T-cell (primary cell): ENCODE results near the gene NFKBIE. TPM values are rescaled to one million over a fixed set of nuclear protein-coding genes. Genes with fewer than 3 reads are reported as not detected.

ENCODE experiments used
- ATAC-seq, 4 experiments: fragments of 200-7000 bp in 3 of 4; fragments of 150-1000 bp in 1 of 4; cut with Tn5 transposase; replicated peaks in 1 of 4; 1 replicate in 3 of 4; 2 replicates in 1 of 4; pipeline ENCODE4 v1.10.0; 2021; ENCODE audit warnings: moderate library complexity in 3 of 4, mild to moderate bottlenecking in 2 of 4, moderate number of reproducible peaks in 1 of 4
- CTCF ChIA-PET, 2 donors: fragments of 300-600 bp; sonication (Branson Sonifier 250); formaldehyde crosslinking; loops; one replicate each; lab custom pipeline; 2022; ENCODE audit warnings: antibody characterized with exemption in 2 of 2; lab: Charles Lee
- POLR2A ChIA-PET, 2 donors: fragments of 300-600 bp; sonication (Branson Sonifier 250); formaldehyde crosslinking; loops; one replicate each; lab custom pipeline; 2022; ENCODE audit warnings: antibody characterized with exemption in 2 of 2; lab: Charles Lee
- DNase-seq, 35 experiments: peaks; one replicate each; pipeline versions ENCODE4 v3.0.0 to v3.0.0-alpha.2; 2013 to 2023
- H3K27ac ChIP-seq: one replicate; pipeline ENCODE4 v1.5.1; 2013; ENCODE audit warnings: low read length
- H3K27me3 ChIP-seq, 2 experiments: replicated peaks in 1 of 2; 1 replicate in 1 of 2; 2 replicates in 1 of 2; pipeline versions ENCODE4 v1.6.1 to v1.7.0; 2013; ENCODE audit warnings: low read length in 1 of 2, mixed read lengths in 1 of 2; ENCODE audit not compliant: control insufficient read depth in 2 of 2, insufficient read depth in 2 of 2; ENCODE audit errors: extremely low read depth in 1 of 2
- H3K36me3 ChIP-seq, 2 donors: 1 replicate in 1 of 2; 2 replicates in 1 of 2; pipeline versions ENCODE4 v1.6.1 to v1.7.0; 2013; ENCODE audit warnings: low read length in 1 of 2; ENCODE audit not compliant: control insufficient read depth in 2 of 2, insufficient read depth in 1 of 2; ENCODE audit errors: extremely low read depth in 1 of 2
- H3K4me1 ChIP-seq, 2 experiments: 1 replicate in 1 of 2; 2 replicates in 1 of 2; pipeline versions ENCODE4 v1.6.1 to v1.7.0; 2013; ENCODE audit warnings: low read length in 2 of 2, mixed read lengths in 1 of 2; ENCODE audit not compliant: insufficient read depth in 2 of 2, control insufficient read depth in 1 of 2; ENCODE audit errors: extremely low read depth in 1 of 2
- H3K4me3 ChIP-seq, 2 donors: 1 replicate in 1 of 2; 2 replicates in 1 of 2; pipeline versions ENCODE4 v1.5.1 to v1.7.0; 2013; ENCODE audit warnings: mild to moderate bottlenecking in 2 of 2, low read length in 1 of 2, moderate library complexity in 1 of 2; ENCODE audit not compliant: control insufficient read depth in 1 of 2; ENCODE audit errors: extremely low read depth in 1 of 2
- H3K9me3 ChIP-seq: 2 replicates; pipeline ENCODE4 v1.7.0; 2013
- H3K27ac Mint-ChIP-seq, 2 donors: one replicate each; pipeline ENCODE4 v1.8.0; 2020 to 2021; ENCODE audit warnings: mild to moderate bottlenecking in 2 of 2, mixed read lengths in 2 of 2
- H3K27me3 Mint-ChIP-seq, 2 donors: one replicate each; pipeline ENCODE4 v1.8.0; 2021 to 2022; ENCODE audit warnings: mixed read lengths in 2 of 2
- H3K36me3 Mint-ChIP-seq: one replicate; pipeline ENCODE4 v1.8.0; 2021; ENCODE audit warnings: mixed read lengths
- H3K4me1 Mint-ChIP-seq, 3 donors: one replicate each; pipeline ENCODE4 v1.8.0; 2020 to 2022; ENCODE audit warnings: mixed read lengths in 3 of 3, mild to moderate bottlenecking in 1 of 3
- H3K4me3 Mint-ChIP-seq, 3 donors: one replicate each; pipeline ENCODE4 v1.8.0; 2020 to 2022; ENCODE audit warnings: mild to moderate bottlenecking in 3 of 3, mixed read lengths in 3 of 3, moderate library complexity in 3 of 3
- H3K9me3 Mint-ChIP-seq, 3 donors: one replicate each; pipeline ENCODE4 v1.8.0; 2020 to 2022; ENCODE audit warnings: mixed read lengths in 3 of 3
- WGBS: methylation state at CpG from one replicate; pipeline ENCODE4 v1.1.5; 2013; ENCODE audit warnings: missing lambda C conversion rate; ENCODE audit not compliant: insufficient coverage; 5-methylcytosine and 5-hydroxymethylcytosine counted together
- total RNA-seq, 35 experiments: library from RNA in 6 of 35; stranded (reverse) in 6 of 35; fragments of 120-200 nt in 1 of 35; gene quantifications; one replicate each; pipeline versions ENCODE4 v1.2.1 to v1.2.4 and lab custom pipeline; 2013 to 2026

The NFKBIE gene
- total RNA-seq, 5 donors from 2014 or later (not counting 1 experiment from before 2014, with no cell fraction given): 9.9 to 35.0 (median 13.6) TPM

- POLR2A ChIA-PET: interaction anchor here in 1 of 2 donors (0.7 kb wide), 1 partner anchor 125 kb away, joined by 3 read pairs; no protein-coding TSS in a partner anchor
- no peaks in the 10 kb centered on the region for H3K4me1 Mint-ChIP-seq
- Histone ChIP-seq H3K9me3 (no peaks in the 10 kb centered on the region), H3K27me3 (no peaks in the 10 kb centered on the region), H3K4me3 (no peak overlapping the region), H3K27ac (no peak overlapping the region), H3K36me3 (peaks cover 19 to 82% of the 10 kb centered on the region in 2 donors), H3K4me1 (no peaks in the 10 kb centered on the region)
- no peak overlapping the region for H3K4me3 Mint-ChIP-seq
- H3K9me3 Mint-ChIP-seq: no peaks in the 10 kb centered on the region
- WGBS: 92% methylated on average over 14 of the region's 25 CpGs
- H3K27ac Mint-ChIP-seq: no peak overlapping the region
- CTCF ChIA-PET: interaction anchor here (0.5 to 1.8 kb wide), 8 partner anchors 9 to 130 kb away, joined by 3 to 11 read pairs (median 3); partner anchors contain the start of gene TMEM151B (in 1 of the 2)
- peak; percentile 62 to 75 (median 72) for ATAC-seq
- peak in 28 of 35 experiments; percentile 7 to 65 (median 24) for DNase-seq
- H3K27me3 Mint-ChIP-seq: no peaks in the 10 kb centered on the region
- peaks cover 56% of the 10 kb centered on the region for H3K36me3 Mint-ChIP-seq
These were observed 39.2 kb upstream of the NFKBIE start for GRCh38 chr6:44304282-44305199.

- WGBS: 98% methylated on average over 6 of the region's 6 CpGs
- H3K36me3 ChIP-seq: peaks cover 13 to 75% of the 10 kb centered on the region in 2 donors
These were observed 38.5 kb upstream of the NFKBIE start for GRCh38 chr6:44303842-44304241.

GRCh38 chr6:44302856-44303255 is 37.5 kb upstream of the NFKBIE start:
- WGBS: 99% methylated on average over 9 of the region's 12 CpGs
- peaks cover 0 to 6% of the 10 kb centered on the region in 2 donors for H3K27me3 Mint-ChIP-seq
- ATAC-seq (no peak), DNase-seq (no peak)
- ChIA-PET POLR2A (no interaction called here), CTCF (no interaction called here)
- H3K27ac Mint-ChIP-seq: no peak overlapping the region
- H3K4me1 ChIP-seq: peaks cover 0 to 4% of the 10 kb centered on the region in 2 experiments
- H3K27me3 ChIP-seq: peaks cover 0 to 6% of the 10 kb centered on the region in 2 experiments
- peaks cover 1 to 3% (median 2%) of the 10 kb centered on the region in 3 donors for H3K4me1 Mint-ChIP-seq
- no peak overlapping the region for H3K4me3 Mint-ChIP-seq
- no peaks in the 10 kb centered on the region for H3K9me3 ChIP-seq
- H3K27ac ChIP-seq: no peak overlapping the region
- no peak overlapping the region for H3K4me3 ChIP-seq
- no peaks in the 10 kb centered on the region for H3K9me3 Mint-ChIP-seq
- H3K36me3 Mint-ChIP-seq: peaks cover 46% of the 10 kb centered on the region
- peaks cover 12 to 70% of the 10 kb centered on the region in 2 donors for H3K36me3 ChIP-seq

More at GRCh38 chr6:44303842-44304241, 38.5 kb upstream of the NFKBIE start:
- Mint-ChIP-seq H3K9me3 (no peaks in the 10 kb centered on the region), H3K36me3 (peaks cover 52% of the 10 kb centered on the region), H3K27me3 (no peaks in the 10 kb centered on the region), H3K4me3 (no peak overlapping the region), H3K27ac (no peak overlapping the region), H3K4me1 (peaks cover 0 to 2% (median 0%) of the 10 kb centered on the region in 3 donors)
- DNase-seq (no peak), ATAC-seq (no peak)
- Histone ChIP-seq H3K27ac (no peak overlapping the region), H3K27me3 (no peaks in the 10 kb centered on the region), H3K4me1 (no peaks in the 10 kb centered on the region), H3K4me3 (no peak overlapping the region), H3K9me3 (no peaks in the 10 kb centered on the region)
- ChIA-PET POLR2A (no interaction called here), CTCF (interaction anchor here in 1 of 2 donors (0.5 to 1.1 kb wide), 2 partner anchors 11 to 129 kb away, joined by 3 read pairs; no protein-coding TSS in a partner anchor)

- Histone ChIP-seq H3K9me3 (no peaks in the 10 kb centered on the region), H3K36me3 (peaks cover 12 to 61% of the 10 kb centered on the region in 2 donors), H3K27me3 (peaks cover 0 to 12% of the 10 kb centered on the region in 2 experiments), H3K4me3 (no peak overlapping the region), H3K4me1 (peaks cover 3 to 12% of the 10 kb centered on the region in 2 experiments), H3K27ac (no peak overlapping the region)
- peaks cover 5 to 7% (median 5%) of the 10 kb centered on the region in 3 donors for H3K4me1 Mint-ChIP-seq
- 96% methylated on average over 9 of the region's 14 CpGs for WGBS
- DNase-seq (no peak), ATAC-seq (no peak)
- CTCF ChIA-PET: interaction anchor here in 1 of 2 donors (0.7 to 1.3 kb wide), 2 partner anchors 9 to 601 kb away, joined by 3 read pairs; no protein-coding TSS in a partner anchor
- H3K27ac Mint-ChIP-seq: no peak overlapping the region
- peaks cover 2 to 8% of the 10 kb centered on the region in 2 donors for H3K27me3 Mint-ChIP-seq
- POLR2A ChIA-PET: no interaction called here
- peaks cover 40% of the 10 kb centered on the region for H3K36me3 Mint-ChIP-seq
- H3K4me3 Mint-ChIP-seq: no peak overlapping the region
- no peaks in the 10 kb centered on the region for H3K9me3 Mint-ChIP-seq
These were observed 36.6 kb upstream of the NFKBIE start for GRCh38 chr6:44301782-44302564.

GRCh38 chr6:44301106-44301505 is 35.8 kb upstream of the NFKBIE start:
- H3K4me1 ChIP-seq: peaks cover 3 to 15% of the 10 kb centered on the region in 2 experiments
- H3K27me3 Mint-ChIP-seq: peaks cover 11 to 16% of the 10 kb centered on the region in 2 donors

More at GRCh38 chr6:44301106-44301505, 35.8 kb upstream of the NFKBIE start:
- peaks cover 12 to 53% of the 10 kb centered on the region in 2 donors for H3K36me3 ChIP-seq
- POLR2A ChIA-PET: no interaction called here
- H3K9me3 ChIP-seq: no peaks in the 10 kb centered on the region
- H3K4me1 Mint-ChIP-seq: peaks cover 11 to 14% (median 13%) of the 10 kb centered on the region in 3 donors
- no peaks in the 10 kb centered on the region for H3K9me3 Mint-ChIP-seq
- no peak overlapping the region for H3K4me3 ChIP-seq
- DNase-seq (no peak), ATAC-seq (no peak)
- CTCF ChIA-PET: interaction anchor here in 1 of 2 donors (0.7 to 1.3 kb wide), 2 partner anchors 10 to 600 kb away, joined by 3 read pairs; no protein-coding TSS in a partner anchor
- peaks cover 37% of the 10 kb centered on the region for H3K36me3 Mint-ChIP-seq
- peaks cover under 1 to 21% of the 10 kb centered on the region in 2 experiments for H3K27me3 ChIP-seq
- no peak overlapping the region for H3K27ac Mint-ChIP-seq
- 99% methylated on average over 7 of the region's 8 CpGs for WGBS
- H3K4me3 Mint-ChIP-seq: no peak overlapping the region
- H3K27ac ChIP-seq: no peak overlapping the region
